A549 (cell line): ENCODE measurements around the gene PCGF3. TPM values are rescaled to one million over a fixed set of nuclear protein-coding genes. Genes with fewer than 3 reads are reported as not detected.

ENCODE experiments used
- ATAC-seq, 2 experiments: fragments of 200-7000 bp in 1 of 2; fragments of >200 bp in 1 of 2; cut with Nextera tagmentation in 1 of 2; cut with Tn5 transposase in 1 of 2; 3 replicates each; pipeline versions ENCODE4 v1.8.0 to v1.9.1; 2018 to 2020; ENCODE audit warnings: mild to moderate bottlenecking in 1 of 2, moderate library complexity in 1 of 2
- CTCF ChIA-PET: fragments of 300-600 bp; sonication (Branson Sonifier 250); formaldehyde crosslinking; extraction: SDS; loops from one replicate; lab custom pipeline; 2021; ENCODE audit warnings: antibody characterized with exemption, inconsistent platforms; lab: Yijun Ruan, JAX
- POLR2A ChIA-PET: fragments of 350-600 bp; formaldehyde crosslinking; extraction: SDS; loops from one replicate; lab custom pipeline; 2021; ENCODE audit warnings: antibody characterized with exemption, inconsistent platforms; lab: Yijun Ruan, JAX
- DNase-seq, 2 experiments: peaks; one replicate each; pipeline versions ENCODE4 v3.0.0 to v3.0.0-alpha.2; 2011 to 2016; ENCODE audit warnings: low read depth in 1 of 2, low spot score in 1 of 2
- FAIRE-seq: peaks from 2 replicates; lab custom pipeline; 2011; peaks lifted over from hg19 to GRCh38; lab: Jason Lieb, UNC
- H3K27ac ChIP-seq, 2 experiments: fragments of >200 bp; sonication (Bioruptor Twin); formaldehyde crosslinking; 3 replicates each; pipeline ENCODE4 v1.5.1; 2016 to 2017
- H3K4me1 ChIP-seq: fragments of >200 bp; sonication (Bioruptor Twin); formaldehyde crosslinking; 3 replicates; pipeline ENCODE4 v1.6.1; 2016
- H3K4me2 ChIP-seq: fragments of >200 bp; sonication (Bioruptor Twin); formaldehyde crosslinking; 3 replicates; pipeline ENCODE4 v1.6.1; 2016
- H3K4me3 ChIP-seq: fragments of >200 bp; sonication (Bioruptor Twin); formaldehyde crosslinking; 3 replicates; pipeline ENCODE4 v1.5.1; 2016
- H3K9me3 ChIP-seq: fragments of >200 bp; sonication (Bioruptor Twin); formaldehyde crosslinking; 3 replicates; pipeline ENCODE4 v1.6.1; 2016
- CBX8 ChIP-seq: fragments of 200-600 bp; sonication (generic); IDR thresholded peaks from 2 replicates; pipeline ENCODE4 v1.6.1; 2016
- CTCF ChIP-seq: fragments of >200 bp; sonication (Bioruptor Twin); formaldehyde crosslinking; IDR thresholded peaks from 3 replicates; pipeline ENCODE4 v1.5.1; 2016
- ESRRA ChIP-seq: fragments of 150-350 bp; IDR thresholded peaks from 2 replicates; pipeline ENCODE4 v1.6.1; 2014; ENCODE audit warnings: mild to moderate bottlenecking, low read length, borderline replicate concordance
- FOSB ChIP-seq: fragments of 250-450 bp; sonication (Bioruptor Pico); IDR thresholded peaks from 2 replicates; pipeline ENCODE4 v1.5.0; 2020; ENCODE audit warnings: mild to moderate bottlenecking, moderate library complexity
- FOXS1 ChIP-seq: fragments of 250-450 bp; sonication (Bioruptor Pico); IDR thresholded peaks from 2 replicates; pipeline ENCODE4 v1.5.0; 2020; ENCODE audit warnings: mild to moderate bottlenecking, moderate library complexity
- HDAC2 ChIP-seq: fragments of 200-600 bp; sonication (generic); IDR thresholded peaks from 2 replicates; pipeline ENCODE4 v1.6.1; 2016
- HOXB13 ChIP-seq: fragments of 250-450 bp; sonication (Bioruptor Pico); IDR thresholded peaks from 2 replicates; pipeline ENCODE4 v1.5.0; 2020; ENCODE audit warnings: low read depth, mild to moderate bottlenecking, moderate library complexity
- JUN ChIP-seq, 2 experiments: fragments of >200 bp; sonication (Bioruptor Twin); formaldehyde crosslinking; IDR thresholded peaks; 2 replicates in 1 of 2; 3 replicates in 1 of 2; pipeline ENCODE4 v1.6.1; 2016 to 2017
- KDM1A ChIP-seq: fragments of 200-600 bp; sonication (generic); IDR thresholded peaks from 2 replicates; pipeline ENCODE4 v1.6.1; 2016; ENCODE audit warnings: low read depth, mild to moderate bottlenecking
- MAZ ChIP-seq: fragments of 150-350 bp; IDR thresholded peaks from 2 replicates; pipeline ENCODE4 v1.6.1; 2014; ENCODE audit warnings: antibody characterized with exemption, low read depth, low read length, borderline replicate concordance
- NFE2L2 ChIP-seq: fragments of 150-350 bp; conservative IDR thresholded peaks from 2 replicates; pipeline ENCODE4 v1.6.1; 2014; ENCODE audit warnings: low read length
- NR3C1 ChIP-seq: fragments of >200 bp; sonication (Bioruptor Twin); formaldehyde crosslinking; IDR thresholded peaks from 3 replicates; pipeline ENCODE4 v1.6.1; 2017
- RAD21 ChIP-seq, 2 experiments: fragments of >200 bp in 1 of 2; sonication (Bioruptor Twin) in 1 of 2; formaldehyde crosslinking in 1 of 2; IDR thresholded peaks in 1 of 2; conservative IDR thresholded peaks in 1 of 2; 2 replicates in 1 of 2; 3 replicates in 1 of 2; pipeline ENCODE4 v1.6.1; 2012 to 2018; ENCODE audit warnings: inconsistent platforms in 1 of 2
- RNF2 ChIP-seq: fragments of 200-600 bp; sonication (generic); IDR thresholded peaks from 2 replicates; pipeline ENCODE4 v1.6.1; 2016; ENCODE audit warnings: low read depth, mild to moderate bottlenecking, antibody characterized with exemption, moderate library complexity, borderline replicate concordance
- SMC3 ChIP-seq: fragments of >200 bp; sonication (Bioruptor Twin); formaldehyde crosslinking; IDR thresholded peaks from 3 replicates; pipeline ENCODE4 v1.6.1; 2018; ENCODE audit warnings: inconsistent platforms
- USF2 ChIP-seq: fragments of 450-650 bp; IDR thresholded peaks from 2 replicates; pipeline ENCODE4 v1.6.1; 2014; ENCODE audit warnings: antibody characterized with exemption
- ZSCAN20 ChIP-seq: fragments of 250-450 bp; sonication (Bioruptor Pico); IDR thresholded peaks from 2 replicates; pipeline ENCODE4 v1.8.0; 2022; ENCODE audit warnings: mild to moderate bottlenecking, moderate library complexity
- WGBS: methylation state at CpG from one replicate; pipeline ENCODE4 v1.1.6; 2017; ENCODE audit errors: missing lambda C conversion rate; 5-methylcytosine and 5-hydroxymethylcytosine counted together
- polyA plus RNA-seq, 4 experiments: library from polyadenylated mRNA; depleted of rRNA in 3 of 4; stranded (reverse); fragments of >200 nt; fragmentation: RNase III in 1 of 4; extraction: RNeasy Plus Mini Kit Qiagen cat#74134 plus additional on column Dnase treatment in 1 of 4; gene quantifications; 2 replicates in 3 of 4; 3 replicates in 1 of 4; pipeline ENCODE4 v1.2.3, GENCODE V29; 2011 to 2017

Gene PCGF3
- polyA plus RNA-seq, 2 of the 4 experiments (the other 2 are of a cell fraction), result 15.9 to 21.0 TPM

GRCh38 chr4:742742-743311 lies 37.2 kb downstream of the PCGF3 start:
- CTCF ChIA-PET, result interaction anchor here (0.6 to 3.6 kb wide), 29 partner anchors 10 to 521 kb away, joined by 3 to 25 read pairs (median 4); no protein-coding TSS in a partner anchor
- DNase-seq, result peak; percentile 49 to 75

GRCh38 chr4:743463-744211 lies 38.0 kb downstream of the PCGF3 start:
- POLR2A ChIA-PET, result no interaction called here
- TF ChIP-seq FOSB (CRISPR knock-in tag) (no peak), JUN (IDR thresholded peaks at IDR 0.05) (no peak), RNF2 (no peak)
- FAIRE-seq, result no peak
- no peak overlapping the region for H3K27ac ChIP-seq
- no peak for DNase-seq
- no peak overlapping the region for H3K4me2 ChIP-seq
- WGBS, result 76% methylated on average over 18 of the region's 22 CpGs
- no peaks in the 10 kb centered on the region for H3K4me1 ChIP-seq
- H3K4me3 ChIP-seq, result no peak overlapping the region
- CTCF ChIA-PET, result interaction anchor here (0.8 to 3.6 kb wide), 10 partner anchors 10 to 244 kb away, joined by 3 to 25 read pairs (median 8); no protein-coding TSS in a partner anchor
- no peaks in the 10 kb centered on the region for H3K9me3 ChIP-seq
- peak; percentile 11 to 31; a peak in 2 of 6 replicates for ATAC-seq

More at GRCh38 chr4:742742-743311, 37.2 kb downstream of the PCGF3 start:
- H3K4me1 ChIP-seq, result no peaks in the 10 kb centered on the region
- TF ChIP-seq CBX8, result no peak
- TF ChIP-seq SMC3, result peak; percentile 23; the same call in 2 of the 3 replicates
- TF ChIP-seq ESRRA, result no peak
- TF ChIP-seq RAD21 (conservative IDR thresholded peaks at IDR 0.05 in 1 of 2, IDR thresholded peaks at IDR 0.05 in 1 of 2), result peak; percentile 62 to 72
- TF ChIP-seq HOXB13 (CRISPR knock-in tag), result no peak
- TF ChIP-seq KDM1A, result no peak
- peak; percentile 71 for TF ChIP-seq CTCF
- TF ChIP-seq, all 56 proteins: peak for 3
- POLR2A ChIA-PET, result no interaction called here
- Histone ChIP-seq H3K9me3 (no peaks in the 10 kb centered on the region), H3K27ac (no peak overlapping the region), H3K4me2 (no peak overlapping the region), H3K4me3 (no peak overlapping the region)
- 92% methylated on average over 8 of the region's 26 CpGs for WGBS
- ATAC-seq (peak; percentile 93 to 97), FAIRE-seq (no peak)

- no peaks in the 10 kb centered on the region for H3K9me3 ChIP-seq
- FAIRE-seq (no peak), ATAC-seq (peak in 1 of 2 experiments; percentile 18; a peak in 2 of 6 replicates), DNase-seq (no peak)
- no peak overlapping the region for H3K27ac ChIP-seq
- no peaks in the 10 kb centered on the region for H3K4me1 ChIP-seq
- ChIA-PET CTCF (no interaction called here), POLR2A (no interaction called here)
- WGBS, result 91% methylated on average over 34 of the region's 44 CpGs
- TF ChIP-seq FOXS1 (CRISPR knock-in tag) (no peak), NFE2L2 (no peak), ZSCAN20 (CRISPR knock-in tag) (no peak), USF2 (no peak), HDAC2 (no peak), MAZ (no peak), NR3C1 (no peak)
- H3K4me3 ChIP-seq, result no peak overlapping the region
- no peak overlapping the region for H3K4me2 ChIP-seq
Observed at GRCh38 chr4:744212-744841, 38.7 kb downstream of the PCGF3 start.
